Urinary bladder (tissue), 4 donors: ENCODE data around the gene ACADVL. TPM values are rescaled to one million over a fixed set of nuclear protein-coding genes. Genes with fewer than 3 reads are reported as not detected.
A peak's percentile ranks its signal among the peaks of the same experiment; 100 is the strongest.
"Not testable (repeated sequence)": the region's sequence is repeated elsewhere in the genome, so short reads cannot be mapped to it uniquely, and the experiment has no call there.

Source experiments
- DNase-seq: peaks from one replicate; pipeline ENCODE4 v3.0.0-alpha.2; 2015; ENCODE audit errors: extremely low spot score
- H3K27ac ChIP-seq: one replicate; pipeline ENCODE4 v1.5.1; 2013; ENCODE audit warnings: low read depth, mild to moderate bottlenecking, moderate library complexity
- H3K36me3 ChIP-seq: one replicate; pipeline ENCODE4 v1.6.1; 2013; ENCODE audit warnings: mild to moderate bottlenecking, moderate library complexity; ENCODE audit not compliant: insufficient read depth
- H3K4me1 ChIP-seq: one replicate; pipeline ENCODE4 v1.6.1; 2013; ENCODE audit warnings: mild to moderate bottlenecking, moderate library complexity; ENCODE audit not compliant: insufficient read depth
- H3K4me3 ChIP-seq: one replicate; pipeline ENCODE4 v1.5.1; 2013; ENCODE audit warnings: low read depth, low read length
- WGBS: extraction: QIAGEN DNeasy Blood & Tissue Kit; methylation state at CpG from one replicate; pipeline ENCODE4 v1.1.7; 2013; 5-methylcytosine and 5-hydroxymethylcytosine counted together
- polyA plus RNA-seq: library from polyadenylated mRNA; stranded (reverse); fragments of 200-250 nt; gene quantifications from one replicate; pipeline ENCODE4 v1.2.3, GENCODE V29; 2013
- total RNA-seq: library from RNA; depleted of rRNA; stranded (reverse); fragments of >200 nt; gene quantifications from one replicate; pipeline ENCODE4 v1.2.3, GENCODE V29; 2014
- donor health status: healthy with polysubstance abuse.
- donor health status: healthy.

Gene ACADVL
- total and polyA plus RNA-seq, 2 donors: 130 to 314 TPM

- peak; percentile 99 for DNase-seq
- Histone ChIP-seq H3K36me3 (no peaks in the 10 kb centered on the region), H3K27ac (peak within 1 kb of the TSS; percentile 97), H3K4me1 (no peaks in the 10 kb centered on the region), H3K4me3 (peak within 1 kb of the TSS; percentile 92)
- 1% methylated on average over 72 of the region's 72 CpGs for WGBS
Measured at GRCh38 chr17:7239091-7240027, 19.6 kb downstream of the ACADVL start, which contains the start of gene PHF23. PHF23 (minus strand) TSS chr17:7239457; CDS start chr17:7239279, 178 bp downstream.

- no peak overlapping the region for H3K4me3 ChIP-seq
- 69% methylated on average over 4 of the region's 4 CpGs for WGBS
- DNase-seq: no peak
- no peaks in the 10 kb centered on the region for H3K36me3 ChIP-seq
- no peaks in the 10 kb centered on the region for H3K4me1 ChIP-seq
- H3K27ac ChIP-seq: no peak overlapping the region
Measured at GRCh38 chr17:7240375-7240774, 20.6 kb downstream of the ACADVL start.

- 33% methylated on average over 9 of the region's 9 CpGs for WGBS
- H3K4me3 ChIP-seq: peak overlapping the region; percentile 80
- no peaks in the 10 kb centered on the region for H3K36me3 ChIP-seq
- DNase-seq: no peak
- H3K27ac ChIP-seq: peak overlapping the region; percentile 99
- no peaks in the 10 kb centered on the region for H3K4me1 ChIP-seq
Measured at GRCh38 chr17:7241090-7241733, 21.5 kb downstream of the ACADVL start.

GRCh38 chr17:7241783-7242716 is 22.3 kb downstream of the ACADVL start, which contains the start of gene GABARAP:
GABARAP (minus strand) TSS chr17:7242449; CDS start chr17:7242330, 119 bp downstream.
- under 1% methylated on average over 62 of the region's 62 CpGs for WGBS
- Histone ChIP-seq H3K27ac (peak within 1 kb of the TSS; percentile 99), H3K4me1 (no peaks in the 10 kb centered on the region), H3K36me3 (no peaks in the 10 kb centered on the region), H3K4me3 (peak within 1 kb of the TSS; percentile 80)
- peak; percentile 92 for DNase-seq

- 1% methylated on average over 49 of the region's 49 CpGs for WGBS
Measured at GRCh38 chr17:7242717-7243452, 23.1 kb downstream of the ACADVL start.

GRCh38 chr17:7243453-7243729 is 23.7 kb downstream of the ACADVL start:
- Histone ChIP-seq H3K36me3 (no peaks in the 10 kb centered on the region), H3K27ac (peak overlapping the region; percentile 92), H3K4me1 (no peaks in the 10 kb centered on the region), H3K4me3 (peak overlapping the region; percentile 80)
- WGBS: 40% methylated on average over 2 of the region's 2 CpGs
- no peak for DNase-seq

More at GRCh38 chr17:7242717-7243452, 23.1 kb downstream of the ACADVL start:
- Histone ChIP-seq H3K4me1 (no peaks in the 10 kb centered on the region), H3K27ac (peak overlapping the region; percentile 92), H3K4me3 (peak overlapping the region; percentile 80), H3K36me3 (no peaks in the 10 kb centered on the region)
- DNase-seq: peak; percentile 95

- H3K4me3 ChIP-seq, DNase-seq, H3K4me1 ChIP-seq, H3K36me3 ChIP-seq, H3K27ac ChIP-seq: not testable (repeated sequence)
- WGBS: 77% methylated on average over 10 of the region's 10 CpGs
Measured at GRCh38 chr17:7243838-7244237, 24.1 kb downstream of the ACADVL start.

GRCh38 chr17:7246779-7247178 is 27.0 kb downstream of the ACADVL start:
- H3K27ac ChIP-seq: no peak overlapping the region
- WGBS: 92% methylated on average over 5 of the region's 5 CpGs
- no peaks in the 10 kb centered on the region for H3K36me3 ChIP-seq
- no peak overlapping the region for H3K4me3 ChIP-seq
- DNase-seq: no peak
- peaks cover 3% of the 10 kb centered on the region for H3K4me1 ChIP-seq

GRCh38 chr17:7248796-7249195 is 29.1 kb downstream of the ACADVL start:
- no peak for DNase-seq
- Histone ChIP-seq H3K4me1 (peaks cover 3% of the 10 kb centered on the region), H3K4me3 (no peak overlapping the region), H3K27ac (no peak overlapping the region), H3K36me3 (no peaks in the 10 kb centered on the region)
- WGBS: 73% methylated on average over 4 of the region's 4 CpGs

GRCh38 chr17:7249214-7249613 is 29.5 kb downstream of the ACADVL start:
- 78% methylated on average over 6 of the region's 6 CpGs for WGBS
- H3K4me1 ChIP-seq: peaks cover 3% of the 10 kb centered on the region
- no peaks in the 10 kb centered on the region for H3K36me3 ChIP-seq
- DNase-seq: no peak
- no peak overlapping the region for H3K4me3 ChIP-seq
- no peak overlapping the region for H3K27ac ChIP-seq

- no peak for DNase-seq
- WGBS: 86% methylated on average over 7 of the region's 7 CpGs
- H3K4me3 ChIP-seq: no peak overlapping the region
- peaks cover 3% of the 10 kb centered on the region for H3K4me1 ChIP-seq
- no peak overlapping the region for H3K27ac ChIP-seq
- H3K36me3 ChIP-seq: no peaks in the 10 kb centered on the region
Measured at GRCh38 chr17:7249830-7250229, 30.1 kb downstream of the ACADVL start.

- DNase-seq: no peak
- peak overlapping the region; percentile 92 for H3K4me3 ChIP-seq
- H3K36me3 ChIP-seq: no peaks in the 10 kb centered on the region
- peaks cover 3% of the 10 kb centered on the region for H3K4me1 ChIP-seq
- peak overlapping the region; percentile 87 for H3K27ac ChIP-seq
- WGBS: under 1% methylated on average over 55 of the region's 55 CpGs
Measured at GRCh38 chr17:7250695-7251627, 31.2 kb downstream of the ACADVL start.
